CD14-positive monocyte (primary cell): ENCODE measurements around the gene LAMC3. TPM values are rescaled to one million over a fixed set of nuclear protein-coding genes. Genes with fewer than 3 reads are reported as not detected.

Experiments
- DNase-seq, 3 donors: peaks; one replicate each; pipeline ENCODE4 v3.0.0-alpha.2; 2011 to 2022
- H2AFZ ChIP-seq: 2 replicates; pipeline ENCODE4 v1.6.0; 2012; ENCODE audit warnings: mild to moderate bottlenecking, low read depth, low read length, inconsistent platforms; ENCODE audit not compliant: insufficient read depth, poor library complexity, severe bottlenecking
- H3K27ac ChIP-seq, 2 donors: 1 replicate in 1 of 2; 2 replicates in 1 of 2; pipeline ENCODE4 v1.5.1; 2012 to 2013; ENCODE audit warnings: low read length in 2 of 2, control low read depth in 1 of 2, inconsistent platforms in 1 of 2, low read depth in 1 of 2, mild to moderate bottlenecking in 1 of 2
- H3K27me3 ChIP-seq, 2 donors: one replicate each; pipeline versions ENCODE4 v1.6.0 to v1.6.1; 2011 to 2013; ENCODE audit warnings: low read length in 2 of 2; ENCODE audit not compliant: control insufficient read depth in 2 of 2, insufficient read depth in 2 of 2
- H3K36me3 ChIP-seq, 2 donors: replicated peaks in 1 of 2; 1 replicate in 1 of 2; 2 replicates in 1 of 2; pipeline versions ENCODE4 v1.5.1 to v1.6.1; 2012 to 2013; ENCODE audit warnings: low read length in 2 of 2, control low read depth in 1 of 2, inconsistent platforms in 1 of 2, mild to moderate bottlenecking in 1 of 2; ENCODE audit not compliant: insufficient read depth in 2 of 2, control insufficient read depth in 1 of 2
- H3K4me1 ChIP-seq, 2 donors: 1 replicate in 1 of 2; 2 replicates in 1 of 2; pipeline versions ENCODE4 v1.5.1 to v1.6.1; 2012 to 2013; ENCODE audit warnings: low read length in 2 of 2, control low read depth in 1 of 2, inconsistent platforms in 1 of 2, mild to moderate bottlenecking in 1 of 2, moderate library complexity in 1 of 2; ENCODE audit not compliant: insufficient read depth in 2 of 2, control insufficient read depth in 1 of 2
- H3K4me2 ChIP-seq: replicated peaks from 2 replicates; pipeline ENCODE3; 2012; ENCODE audit warnings: low read length, moderate library complexity, mild to moderate bottlenecking; ENCODE audit not compliant: poor library complexity, severe bottlenecking; ENCODE audit errors: extremely low read depth
- H3K4me3 ChIP-seq, 3 experiments: fragments of 200-600 bp in 1 of 3; sonication (generic) in 1 of 3; replicated peaks in 1 of 3; 1 replicate in 2 of 3; 2 replicates in 1 of 3; pipeline ENCODE4 v1.5.1; 2011 to 2013; ENCODE audit warnings: low read length in 3 of 3, mild to moderate bottlenecking in 3 of 3, control low read depth in 2 of 3, low read depth in 2 of 3, inconsistent platforms in 1 of 3, moderate library complexity in 1 of 3
- H3K79me2 ChIP-seq: 2 replicates; pipeline ENCODE4 v1.6.0; 2012; ENCODE audit warnings: mild to moderate bottlenecking, control low read depth, inconsistent platforms, low read length, moderate library complexity; ENCODE audit not compliant: insufficient read depth
- H3K9ac ChIP-seq: 2 replicates; pipeline ENCODE4 v1.6.0; 2017; ENCODE audit warnings: low read length, mild to moderate bottlenecking; ENCODE audit not compliant: insufficient read depth, poor library complexity, severe bottlenecking
- H3K9me3 ChIP-seq, 2 donors: replicated peaks in 1 of 2; 1 replicate in 1 of 2; 2 replicates in 1 of 2; pipeline versions ENCODE4 v1.5.1 to v1.6.1; 2012 to 2013; ENCODE audit warnings: low read length in 2 of 2, control low read depth in 1 of 2; ENCODE audit not compliant: control insufficient read depth in 1 of 2, insufficient read depth in 1 of 2
- H4K20me1 ChIP-seq: 2 replicates; pipeline ENCODE4 v1.6.0; 2012; ENCODE audit warnings: mild to moderate bottlenecking, low read length, control low read depth, moderate library complexity; ENCODE audit not compliant: insufficient read depth
- H3K27ac Mint-ChIP-seq, 7 donors: one replicate each; pipeline ENCODE4 v1.8.0; 2020; ENCODE audit warnings: mild to moderate bottlenecking in 7 of 7, mixed read lengths in 7 of 7, moderate library complexity in 6 of 7, inconsistent platforms in 2 of 7
- H3K27me3 Mint-ChIP-seq, 3 donors: one replicate each; pipeline ENCODE4 v1.8.0; 2021 to 2022; ENCODE audit warnings: low read depth in 3 of 3, mild to moderate bottlenecking in 3 of 3, mixed read lengths in 3 of 3, moderate library complexity in 3 of 3, inconsistent platforms in 1 of 3
- H3K36me3 Mint-ChIP-seq, 2 donors: one replicate each; pipeline ENCODE4 v1.8.0; 2020; ENCODE audit warnings: mixed read lengths in 2 of 2, inconsistent platforms in 1 of 2, mild to moderate bottlenecking in 1 of 2
- H3K4me1 Mint-ChIP-seq: one replicate; pipeline ENCODE4 v1.8.0; 2020; ENCODE audit warnings: mild to moderate bottlenecking, mixed read lengths
- H3K4me3 Mint-ChIP-seq, 2 donors: one replicate each; pipeline ENCODE4 v1.8.0; 2020; ENCODE audit warnings: mild to moderate bottlenecking in 2 of 2, mixed read lengths in 2 of 2, moderate library complexity in 1 of 2
- H3K9me3 Mint-ChIP-seq, 7 donors: one replicate each; pipeline ENCODE4 v1.8.0; 2020 to 2022; ENCODE audit warnings: mixed read lengths in 7 of 7, mild to moderate bottlenecking in 6 of 7, moderate library complexity in 6 of 7, inconsistent platforms in 2 of 7
- WGBS: methylation state at CpG from one replicate; pipeline ENCODE4 v1.1.5; 2013; ENCODE audit warnings: missing lambda C conversion rate; ENCODE audit not compliant: insufficient coverage; 5-methylcytosine and 5-hydroxymethylcytosine counted together
- intact Hi-C, 2 donors: fragments of 100-400 bp; cut with micrococcal nuclease; formaldehyde crosslinking; loops; one replicate each; pipeline versions ENCODE4 v1.15.0 to v1.15.1; 2023
- polyA plus RNA-seq, 3 donors: library from polyadenylated mRNA; depleted of rRNA in 1 of 3; unstranded in 2 of 3; stranded (reverse) in 1 of 3; fragments of 300-500 nt in 2 of 3; fragments of >200 nt in 1 of 3; fragmentation: Illumina TruSeq in 2 of 3; gene quantifications; 1 replicate in 2 of 3; 2 replicates in 1 of 3; pipeline ENCODE4 v1.2.3, GENCODE V29; 2012 to 2021
- TF ChIP-seq, protein P1 (sequence below): fragments of 200-600 bp; IDR thresholded peaks from one replicate; pipeline ENCODE4 v1.8.0; 2022; ENCODE audit warnings: antibody characterized with exemption, mild to moderate bottlenecking

LAMC3 gene
- polyA plus RNA-seq, 3 donors: 0.19 TPM; not detected in 2

DNA sequence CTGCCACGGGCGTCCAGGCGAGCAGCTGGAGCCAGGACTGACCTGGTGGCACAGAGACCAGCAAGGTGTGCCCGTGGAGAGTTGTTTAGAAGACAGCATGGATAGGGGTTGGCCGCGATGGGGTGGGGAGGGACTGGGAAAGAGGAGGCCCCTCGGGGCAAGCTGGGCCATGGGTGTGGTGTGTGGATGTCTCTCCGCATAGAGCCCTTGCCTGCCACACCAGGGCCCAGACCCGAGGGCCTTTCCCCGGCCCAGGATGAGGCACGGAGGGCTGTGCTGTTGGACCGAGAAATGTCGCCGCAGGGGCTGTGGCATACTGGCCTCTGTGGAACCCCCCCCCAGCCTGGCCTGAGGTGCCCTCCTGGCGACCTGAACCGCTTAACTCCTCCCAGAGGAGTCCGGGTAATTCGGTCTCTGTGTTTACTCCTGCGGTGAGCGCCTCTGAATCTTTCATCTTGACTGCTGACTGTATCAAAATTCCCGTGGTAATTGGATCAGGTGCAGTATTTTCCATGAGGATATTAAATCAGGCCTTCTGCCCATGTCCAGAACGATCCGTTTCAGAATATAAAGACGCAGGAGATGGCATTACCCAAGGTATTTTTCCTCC lies 22.5 kb upstream of the LAMC3 start:
- Mint-ChIP-seq H3K4me1 (peaks cover 13% of the 10 kb centered on the region), H3K27me3 (peaks cover 2 to 3% (median 2%) of the 10 kb centered on the region in 3 donors), H3K4me3 (no peak overlapping the region), H3K36me3 (no peaks in the 10 kb centered on the region), H3K9me3 (peaks cover 0 to 3% (median 0%) of the 10 kb centered on the region in 7 donors), H3K27ac (no peak overlapping the region)
- no peak overlapping the region for H3K4me2 ChIP-seq
- H3K36me3 ChIP-seq: no peaks in the 10 kb centered on the region
- H3K4me3 ChIP-seq: no peak overlapping the region
- H3K4me1 ChIP-seq: peaks cover 6 to 10% of the 10 kb centered on the region in 2 donors
- no peak for DNase-seq
- H3K27me3 ChIP-seq: no peaks in the 10 kb centered on the region
- intact Hi-C loops: no loop called here
- H3K9ac ChIP-seq: no peak overlapping the region
- H3K27ac ChIP-seq: no peak overlapping the region
- TF ChIP-seq, protein P1, sequence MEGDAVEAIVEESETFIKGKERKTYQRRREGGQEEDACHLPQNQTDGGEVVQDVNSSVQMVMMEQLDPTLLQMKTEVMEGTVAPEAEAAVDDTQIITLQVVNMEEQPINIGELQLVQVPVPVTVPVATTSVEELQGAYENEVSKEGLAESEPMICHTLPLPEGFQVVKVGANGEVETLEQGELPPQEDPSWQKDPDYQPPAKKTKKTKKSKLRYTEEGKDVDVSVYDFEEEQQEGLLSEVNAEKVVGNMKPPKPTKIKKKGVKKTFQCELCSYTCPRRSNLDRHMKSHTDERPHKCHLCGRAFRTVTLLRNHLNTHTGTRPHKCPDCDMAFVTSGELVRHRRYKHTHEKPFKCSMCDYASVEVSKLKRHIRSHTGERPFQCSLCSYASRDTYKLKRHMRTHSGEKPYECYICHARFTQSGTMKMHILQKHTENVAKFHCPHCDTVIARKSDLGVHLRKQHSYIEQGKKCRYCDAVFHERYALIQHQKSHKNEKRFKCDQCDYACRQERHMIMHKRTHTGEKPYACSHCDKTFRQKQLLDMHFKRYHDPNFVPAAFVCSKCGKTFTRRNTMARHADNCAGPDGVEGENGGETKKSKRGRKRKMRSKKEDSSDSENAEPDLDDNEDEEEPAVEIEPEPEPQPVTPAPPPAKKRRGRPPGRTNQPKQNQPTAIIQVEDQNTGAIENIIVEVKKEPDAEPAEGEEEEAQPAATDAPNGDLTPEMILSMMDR: no peak
- H2AFZ ChIP-seq: no peak overlapping the region
- no peaks in the 10 kb centered on the region for H3K79me2 ChIP-seq
- WGBS: 91% methylated on average over 12 of the region's 24 CpGs
- H4K20me1 ChIP-seq: no peaks in the 10 kb centered on the region
- no peaks in the 10 kb centered on the region for H3K9me3 ChIP-seq

GRCh38 chr9:130987054-130987453 lies 21.9 kb upstream of the LAMC3 start:
- TF ChIP-seq, protein P1: no peak
- no peaks in the 10 kb centered on the region for H4K20me1 ChIP-seq
- H3K4me3 Mint-ChIP-seq: no peak overlapping the region
- H3K9me3 ChIP-seq: no peaks in the 10 kb centered on the region
- peaks cover 2 to 3% (median 2%) of the 10 kb centered on the region in 3 donors for H3K27me3 Mint-ChIP-seq
- no peaks in the 10 kb centered on the region for H3K79me2 ChIP-seq
- H3K27me3 ChIP-seq: no peaks in the 10 kb centered on the region
- peaks cover 0 to 3% (median 0%) of the 10 kb centered on the region in 7 donors for H3K9me3 Mint-ChIP-seq
- no peak overlapping the region for H3K4me2 ChIP-seq
- intact Hi-C loops: no loop called here
- H3K27ac Mint-ChIP-seq: no peak overlapping the region
- no peaks in the 10 kb centered on the region for H3K36me3 ChIP-seq
- peaks cover 8 to 12% of the 10 kb centered on the region in 2 donors for H3K4me1 ChIP-seq
- no peak overlapping the region for H2AFZ ChIP-seq
- no peak for DNase-seq
- no peak overlapping the region for H3K27ac ChIP-seq
- WGBS: 97% methylated on average over 7 of the region's 7 CpGs
- no peaks in the 10 kb centered on the region for H3K36me3 Mint-ChIP-seq
- H3K4me1 Mint-ChIP-seq: peaks cover 9% of the 10 kb centered on the region
- H3K9ac ChIP-seq: no peak overlapping the region
- no peak overlapping the region for H3K4me3 ChIP-seq
